Activated naive CD8-positive, alpha-beta T cell treated with anti-CD3 and anti-CD28 coated beads, Interleukin-2, amount 50 U/mL, for 24 hours (primary cell): ENCODE measurements around the gene MKX.

Experiments
- ATAC-seq: fragments of 150-1000 bp; cut with Tn5 transposase; one replicate; pipeline ENCODE4 v1.10.0; 2021
- DNase-seq: peaks from one replicate; pipeline ENCODE4 v3.0.0; 2021
- H3K27ac Mint-ChIP-seq: one replicate; pipeline ENCODE4 v1.8.0; 2021; ENCODE audit warnings: mild to moderate bottlenecking, mixed read lengths
- H3K27me3 Mint-ChIP-seq: one replicate; pipeline ENCODE4 v1.8.0; 2021; ENCODE audit warnings: mixed read lengths
- H3K36me3 Mint-ChIP-seq: one replicate; pipeline ENCODE4 v1.8.0; 2021; ENCODE audit warnings: low read depth, mixed read lengths
- H3K4me1 Mint-ChIP-seq: one replicate; pipeline ENCODE4 v1.8.0; 2021; ENCODE audit warnings: mixed read lengths
- H3K4me3 Mint-ChIP-seq: one replicate; pipeline ENCODE4 v1.8.0; 2021; ENCODE audit warnings: mild to moderate bottlenecking, moderate library complexity, mixed read lengths
- H3K9me3 Mint-ChIP-seq: one replicate; pipeline ENCODE4 v1.8.0; 2021; ENCODE audit warnings: mixed read lengths

MKX gene, protein sequence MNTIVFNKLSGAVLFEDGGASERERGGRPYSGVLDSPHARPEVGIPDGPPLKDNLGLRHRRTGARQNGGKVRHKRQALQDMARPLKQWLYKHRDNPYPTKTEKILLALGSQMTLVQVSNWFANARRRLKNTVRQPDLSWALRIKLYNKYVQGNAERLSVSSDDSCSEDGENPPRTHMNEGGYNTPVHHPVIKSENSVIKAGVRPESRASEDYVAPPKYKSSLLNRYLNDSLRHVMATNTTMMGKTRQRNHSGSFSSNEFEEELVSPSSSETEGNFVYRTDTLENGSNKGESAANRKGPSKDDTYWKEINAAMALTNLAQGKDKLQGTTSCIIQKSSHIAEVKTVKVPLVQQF

GRCh38 chr10:27745732-27746396 is at the start of gene MKX:
MKX (minus strand) TSS chr10:27745819; CDS start chr10:27743415, 2,404 bp downstream.
- DNase-seq: peak; percentile 38
- ATAC-seq: no peak
- no peaks in the 10 kb centered on the region for H3K9me3 Mint-ChIP-seq
- peak within 1 kb of the TSS; percentile 39 for H3K27ac Mint-ChIP-seq
- no peaks in the 10 kb centered on the region for H3K36me3 Mint-ChIP-seq
- H3K27me3 Mint-ChIP-seq: peaks cover 60% of the 10 kb centered on the region
- H3K4me3 Mint-ChIP-seq: peak within 1 kb of the TSS; percentile 73
- peaks cover 40% of the 10 kb centered on the region for H3K4me1 Mint-ChIP-seq

DNA sequence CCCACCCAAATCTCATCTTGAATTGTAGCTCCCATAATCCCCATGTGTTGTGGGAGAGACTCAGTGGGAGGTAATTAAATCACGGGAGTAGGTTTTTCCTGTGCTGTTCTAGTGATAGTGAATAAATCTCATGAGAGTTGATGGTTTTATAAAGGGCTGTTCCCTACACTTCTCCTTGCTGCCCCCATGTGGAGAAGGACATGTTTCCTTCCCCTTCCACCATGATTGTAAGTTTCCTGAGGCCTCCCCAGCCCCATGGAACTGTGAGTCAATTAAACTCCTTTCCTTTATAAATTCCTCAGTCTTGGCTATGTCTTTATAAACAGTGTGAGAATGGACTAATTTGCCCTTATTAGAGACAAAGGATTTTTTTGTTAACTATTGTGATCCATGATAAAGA is 48.5 kb upstream of the MKX start:
- Mint-ChIP-seq H3K4me1 (no peaks in the 10 kb centered on the region), H3K36me3 (no peaks in the 10 kb centered on the region), H3K27ac (no peak overlapping the region), H3K27me3 (peaks cover 18% of the 10 kb centered on the region), H3K4me3 (no peak overlapping the region), H3K9me3 (no peaks in the 10 kb centered on the region)
- DNase-seq (no peak), ATAC-seq (no peak)

DNA sequence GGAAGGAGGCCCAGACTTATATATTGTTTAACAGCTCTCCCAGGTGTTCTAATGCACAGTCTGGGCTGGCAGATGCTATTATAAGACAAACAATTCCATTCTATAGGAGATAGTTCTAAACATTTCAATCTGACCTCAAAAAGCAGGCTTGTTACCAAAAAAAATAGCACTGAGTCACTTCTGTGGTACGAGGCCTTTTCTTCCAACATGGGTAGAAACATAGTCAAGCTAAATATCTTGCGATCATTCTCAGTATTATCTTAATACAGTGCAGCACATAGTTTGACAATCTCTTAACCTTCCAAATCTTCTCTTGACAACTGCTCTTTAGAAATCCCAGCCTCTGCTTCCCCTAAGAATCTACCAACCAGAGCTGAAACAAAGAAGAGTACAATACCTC is 46.6 kb upstream of the MKX start:
- ATAC-seq: no peak
- no peak for DNase-seq
- Mint-ChIP-seq H3K27me3 (peaks cover 17% of the 10 kb centered on the region), H3K27ac (no peak overlapping the region), H3K36me3 (no peaks in the 10 kb centered on the region), H3K9me3 (no peaks in the 10 kb centered on the region), H3K4me3 (no peak overlapping the region), H3K4me1 (no peaks in the 10 kb centered on the region)

GRCh38 chr10:27784272-27784671 is 38.7 kb upstream of the MKX start:
- no peak for ATAC-seq
- Mint-ChIP-seq H3K4me1 (no peaks in the 10 kb centered on the region), H3K4me3 (no peak overlapping the region), H3K27ac (no peak overlapping the region), H3K27me3 (peaks cover 15% of the 10 kb centered on the region), H3K9me3 (no peaks in the 10 kb centered on the region), H3K36me3 (no peaks in the 10 kb centered on the region)
- no peak for DNase-seq

GRCh38 chr10:27783660-27784059 is 38.0 kb upstream of the MKX start:
- peak; percentile 29 for DNase-seq
- Mint-ChIP-seq H3K9me3 (no peaks in the 10 kb centered on the region), H3K4me1 (no peaks in the 10 kb centered on the region), H3K4me3 (no peak overlapping the region), H3K27me3 (peaks cover 15% of the 10 kb centered on the region), H3K36me3 (no peaks in the 10 kb centered on the region), H3K27ac (no peak overlapping the region)
- ATAC-seq: peak; percentile 89

DNA sequence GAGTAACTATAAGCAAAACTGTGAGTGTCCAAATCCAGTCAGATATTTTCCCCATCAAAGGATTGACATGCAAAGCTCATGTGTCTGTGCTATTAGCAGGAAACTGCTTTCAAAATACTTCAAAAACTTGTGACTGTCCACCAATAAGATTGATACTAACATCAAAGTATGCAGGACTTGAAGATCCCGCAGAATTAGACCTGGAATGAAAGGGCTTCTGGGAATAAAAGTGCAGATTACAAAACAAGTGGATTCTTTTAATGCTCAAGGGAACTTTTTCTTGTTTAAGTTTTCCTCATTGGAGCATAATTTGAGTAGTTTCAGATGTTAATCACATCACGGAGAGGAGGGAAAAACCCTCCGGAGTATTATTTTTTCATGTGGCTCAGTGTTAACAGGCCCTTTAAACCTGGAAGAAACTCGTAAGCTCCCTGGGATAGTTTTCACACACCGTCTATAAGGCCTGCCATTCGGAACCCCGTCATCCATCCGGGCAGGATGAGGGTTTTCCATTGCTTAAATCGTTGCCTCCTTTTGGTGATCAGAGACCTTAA is 33.9 kb upstream of the MKX start:
- H3K4me3 Mint-ChIP-seq: no peak overlapping the region
- H3K27ac Mint-ChIP-seq: no peak overlapping the region
- no peaks in the 10 kb centered on the region for H3K4me1 Mint-ChIP-seq
- DNase-seq (no peak), ATAC-seq (no peak)
- no peaks in the 10 kb centered on the region for H3K36me3 Mint-ChIP-seq
- H3K9me3 Mint-ChIP-seq: no peaks in the 10 kb centered on the region
- H3K27me3 Mint-ChIP-seq: peaks cover 24% of the 10 kb centered on the region

- Mint-ChIP-seq H3K27me3 (peaks cover 52% of the 10 kb centered on the region), H3K4me1 (peaks cover 6% of the 10 kb centered on the region), H3K4me3 (no peak overlapping the region), H3K27ac (no peak overlapping the region), H3K36me3 (no peaks in the 10 kb centered on the region), H3K9me3 (no peaks in the 10 kb centered on the region)
- DNase-seq: no peak
- ATAC-seq: no peak
Measured at GRCh38 chr10:27774831-27775230, 29.2 kb upstream of the MKX start.

DNA sequence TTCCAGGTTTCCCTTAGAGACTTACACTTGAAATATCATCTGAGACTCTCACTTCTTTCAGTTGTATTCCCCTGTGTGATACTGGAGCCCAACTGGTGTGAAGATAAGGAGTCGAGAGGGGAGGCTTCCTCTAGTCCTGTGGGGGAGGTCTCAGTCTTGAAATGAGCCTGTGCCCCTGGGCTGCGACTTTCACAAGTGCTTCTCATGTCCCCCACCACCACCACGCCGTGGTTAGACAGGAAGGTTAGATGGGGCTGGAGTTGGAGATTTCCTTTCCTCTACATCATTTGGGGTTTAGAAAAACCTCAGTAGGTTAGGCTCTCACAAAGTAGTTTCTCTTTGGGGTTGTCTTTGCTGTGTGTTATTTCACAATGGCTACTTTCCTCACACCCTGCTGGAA is 25.6 kb upstream of the MKX start:
- ATAC-seq: peak; percentile 94

GRCh38 chr10:27770181-27770580 is 24.6 kb upstream of the MKX start:
- DNase-seq: no peak
- Mint-ChIP-seq H3K36me3 (no peaks in the 10 kb centered on the region), H3K27ac (no peak overlapping the region), H3K9me3 (no peaks in the 10 kb centered on the region), H3K4me1 (peaks cover 6% of the 10 kb centered on the region), H3K4me3 (no peak overlapping the region), H3K27me3 (peaks cover 54% of the 10 kb centered on the region)
- no peak for ATAC-seq

More for the DNA sequence above, 25.6 kb upstream of the MKX start:
- no peaks in the 10 kb centered on the region for H3K9me3 Mint-ChIP-seq
- H3K36me3 Mint-ChIP-seq: no peaks in the 10 kb centered on the region
- peaks cover 6% of the 10 kb centered on the region for H3K4me1 Mint-ChIP-seq
- peaks cover 57% of the 10 kb centered on the region for H3K27me3 Mint-ChIP-seq
- DNase-seq: peak; percentile 43
- H3K4me3 Mint-ChIP-seq: no peak overlapping the region
- H3K27ac Mint-ChIP-seq: no peak overlapping the region

- no peaks in the 10 kb centered on the region for H3K4me1 Mint-ChIP-seq
- H3K36me3 Mint-ChIP-seq: no peaks in the 10 kb centered on the region
- no peaks in the 10 kb centered on the region for H3K9me3 Mint-ChIP-seq
- DNase-seq (no peak), ATAC-seq (no peak)
- peaks cover 19% of the 10 kb centered on the region for H3K27me3 Mint-ChIP-seq
- H3K27ac Mint-ChIP-seq: no peak overlapping the region
- H3K4me3 Mint-ChIP-seq: no peak overlapping the region
Measured at GRCh38 chr10:27760867-27761266, 15.2 kb upstream of the MKX start.

GRCh38 chr10:27759483-27760272 is 14.1 kb upstream of the MKX start:
- Mint-ChIP-seq H3K4me3 (no peak overlapping the region), H3K4me1 (no peaks in the 10 kb centered on the region), H3K36me3 (no peaks in the 10 kb centered on the region), H3K27me3 (peaks cover 19% of the 10 kb centered on the region), H3K27ac (no peak overlapping the region), H3K9me3 (no peaks in the 10 kb centered on the region)
- DNase-seq: no peak
- ATAC-seq: no peak

DNA sequence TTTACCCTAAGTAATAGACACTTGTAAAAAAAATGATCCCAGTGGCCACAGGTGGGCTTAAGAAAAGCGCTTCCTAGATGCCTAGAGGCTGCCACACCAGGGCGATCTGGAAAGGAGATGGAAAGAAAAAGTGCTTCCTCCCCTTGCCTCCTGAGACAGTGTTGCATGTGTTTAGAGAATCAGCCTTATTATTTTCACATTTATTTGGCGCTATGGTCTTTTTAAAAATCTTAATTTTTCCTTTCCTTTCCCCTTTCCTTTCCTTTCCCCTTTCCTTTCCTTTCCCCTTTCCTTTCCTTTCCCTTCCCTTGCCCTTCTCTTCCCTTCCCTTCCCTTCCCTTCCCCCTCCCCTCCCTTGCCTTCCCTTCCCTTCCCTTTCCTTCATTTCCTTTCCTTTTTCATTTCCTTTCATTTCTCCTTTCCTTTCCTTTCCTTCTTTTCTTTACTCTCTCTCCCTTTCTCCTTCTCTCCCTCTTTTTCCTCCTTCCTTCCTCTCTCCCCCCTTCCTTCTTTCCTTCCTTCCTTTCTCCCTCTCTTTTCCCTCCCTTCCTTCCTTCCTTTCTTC is 7.1 kb upstream of the MKX start:
- peaks cover 48% of the 10 kb centered on the region for H3K27me3 Mint-ChIP-seq
- DNase-seq: no peak
- no peaks in the 10 kb centered on the region for H3K9me3 Mint-ChIP-seq
- no peak overlapping the region for H3K27ac Mint-ChIP-seq
- no peak for ATAC-seq
- no peak overlapping the region for H3K4me3 Mint-ChIP-seq
- H3K4me1 Mint-ChIP-seq: no peaks in the 10 kb centered on the region
- H3K36me3 Mint-ChIP-seq: no peaks in the 10 kb centered on the region

GRCh38 chr10:27748601-27749000 is 3.0 kb upstream of the MKX start:
- Mint-ChIP-seq H3K4me3 (no peak overlapping the region), H3K9me3 (no peaks in the 10 kb centered on the region), H3K27ac (no peak overlapping the region), H3K4me1 (peaks cover 27% of the 10 kb centered on the region), H3K36me3 (no peaks in the 10 kb centered on the region), H3K27me3 (peaks cover 71% of the 10 kb centered on the region)
- DNase-seq (no peak), ATAC-seq (no peak)

DNA sequence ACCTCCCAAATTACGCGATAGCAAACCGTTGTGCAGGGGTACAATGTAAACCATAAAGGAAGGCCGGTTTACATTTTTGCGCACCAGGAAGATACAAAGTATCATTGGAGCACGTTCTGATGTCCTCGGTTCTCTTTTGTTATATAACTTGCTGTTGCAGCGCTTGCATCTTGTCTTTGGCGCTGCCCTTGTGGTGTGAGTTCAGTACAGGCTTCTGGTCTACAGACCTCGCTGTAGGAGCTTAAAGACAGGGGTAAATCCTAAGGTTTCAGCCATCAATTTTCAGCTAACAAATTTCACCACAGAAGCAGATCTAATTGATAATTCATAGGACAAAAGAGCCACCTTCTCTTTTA is 1.5 kb upstream of the MKX start:
- peak overlapping the region; percentile 64 for H3K4me3 Mint-ChIP-seq
- H3K27ac Mint-ChIP-seq: no peak overlapping the region
- H3K4me1 Mint-ChIP-seq: peaks cover 32% of the 10 kb centered on the region
- H3K27me3 Mint-ChIP-seq: peaks cover 63% of the 10 kb centered on the region
- DNase-seq: no peak
- no peak for ATAC-seq
- H3K9me3 Mint-ChIP-seq: no peaks in the 10 kb centered on the region
- H3K36me3 Mint-ChIP-seq: no peaks in the 10 kb centered on the region
